ENCODE data around the gene PIAS4.
A peak's percentile ranks its signal among the peaks of the same experiment; 100 is the strongest.
"Not testable (repeated sequence)": the region's sequence is repeated elsewhere in the genome, so short reads cannot be mapped to it uniquely, and the experiment has no call there.

The PIAS4 gene

GRCh38 chr19:3998667-3999412, 8.7 kb upstream of the PIAS4 start:
- not testable (repeated sequence) for H3K4me1 ChIP-seq (ENCODE audit: control insufficient read depth in 5 of 5, insufficient read depth in 5 of 5, low read length in 5 of 5); H3K36me3 ChIP-seq (ENCODE audit: control insufficient read depth in 5 of 5, insufficient read depth in 5 of 5, low read length in 5 of 5); H3K27ac ChIP-seq (ENCODE audit: low read depth, low read length); H3K9ac ChIP-seq (ENCODE audit: low read length in 5 of 5); H3K27me3 ChIP-seq (ENCODE audit: control insufficient read depth in 5 of 5, insufficient read depth in 4 of 5, low read length in 5 of 5); H3K4me3 ChIP-seq (ENCODE audit: low read depth in 1 of 5, low read length in 5 of 5); H3K9me3 ChIP-seq (ENCODE audit: control insufficient read depth in 5 of 5, low read length in 5 of 5)

GRCh38 chr19:4000798-4001197, 6.7 kb upstream of the PIAS4 start:
- H3K27me3 ChIP-seq (ENCODE audit: control insufficient read depth in 5 of 5, insufficient read depth in 4 of 5, low read length in 5 of 5); H3K27ac ChIP-seq (ENCODE audit: low read depth, low read length); H3K4me3 ChIP-seq (ENCODE audit: low read depth in 1 of 5, low read length in 5 of 5); H3K4me1 ChIP-seq (ENCODE audit: control insufficient read depth in 5 of 5, insufficient read depth in 5 of 5, low read length in 5 of 5); H3K36me3 ChIP-seq (ENCODE audit: control insufficient read depth in 5 of 5, insufficient read depth in 5 of 5, low read length in 5 of 5); H3K9me3 ChIP-seq (ENCODE audit: control insufficient read depth in 5 of 5, low read length in 5 of 5); H3K9ac ChIP-seq (ENCODE audit: low read length in 5 of 5): not testable (repeated sequence)

- H3K36me3 ChIP-seq (ENCODE audit: control insufficient read depth in 5 of 5, insufficient read depth in 5 of 5, low read length in 5 of 5); H3K4me3 ChIP-seq (ENCODE audit: low read depth in 1 of 5, low read length in 5 of 5); H3K27me3 ChIP-seq (ENCODE audit: control insufficient read depth in 5 of 5, insufficient read depth in 4 of 5, low read length in 5 of 5); H3K9ac ChIP-seq (ENCODE audit: low read length in 5 of 5); H3K27ac ChIP-seq (ENCODE audit: low read depth, low read length); H3K9me3 ChIP-seq (ENCODE audit: control insufficient read depth in 5 of 5, low read length in 5 of 5): not testable (repeated sequence)
- peaks cover 3 to 37% (median 34%) of the 10 kb centered on the region in 5 donors for H3K4me1 ChIP-seq (ENCODE audit: control insufficient read depth in 5 of 5, insufficient read depth in 5 of 5, low read length in 5 of 5)
Observed at GRCh38 chr19:4005436-4005835, 2.1 kb upstream of the PIAS4 start.

- peak overlapping the region; percentile 37 for H3K27ac ChIP-seq (ENCODE audit: low read depth, low read length)
Observed at GRCh38 chr19:4007836-4008539, 452 bp downstream of the PIAS4 start.

GRCh38 chr19:4009990-4010807, 2.7 kb downstream of the PIAS4 start:
- peaks cover 0 to 33% (median 26%) of the 10 kb centered on the region in 5 donors for H3K36me3 ChIP-seq (ENCODE audit: control insufficient read depth in 5 of 5, insufficient read depth in 5 of 5, low read length in 5 of 5)
- peaks cover 6 to 63% (median 54%) of the 10 kb centered on the region in 5 donors for H3K4me1 ChIP-seq (ENCODE audit: control insufficient read depth in 5 of 5, insufficient read depth in 5 of 5, low read length in 5 of 5)
- no peak overlapping the region for H3K4me3 ChIP-seq (ENCODE audit: low read depth in 1 of 5, low read length in 5 of 5)
- H3K27me3 ChIP-seq (ENCODE audit: control insufficient read depth in 5 of 5, insufficient read depth in 4 of 5, low read length in 5 of 5), result no peaks in the 10 kb centered on the region
- H3K9me3 ChIP-seq (ENCODE audit: control insufficient read depth in 5 of 5, low read length in 5 of 5), result no peaks in the 10 kb centered on the region
- peak overlapping the region in 3 of 5 donors; percentile 16 to 86 (median 29) for H3K9ac ChIP-seq (ENCODE audit: low read length in 5 of 5)
- H3K27ac ChIP-seq (ENCODE audit: low read depth, low read length), result no peak overlapping the region

More at GRCh38 chr19:4007836-4008539, 452 bp downstream of the PIAS4 start:
- peak overlapping the region; percentile 68 to 86 (median 77) for H3K9ac ChIP-seq (ENCODE audit: low read length in 5 of 5)
- H3K27me3 ChIP-seq (ENCODE audit: control insufficient read depth in 5 of 5, insufficient read depth in 4 of 5, low read length in 5 of 5), result no peaks in the 10 kb centered on the region
- H3K4me1 ChIP-seq (ENCODE audit: control insufficient read depth in 5 of 5, insufficient read depth in 5 of 5, low read length in 5 of 5), result peaks cover 6 to 48% (median 43%) of the 10 kb centered on the region in 5 donors
- H3K9me3 ChIP-seq (ENCODE audit: control insufficient read depth in 5 of 5, low read length in 5 of 5), result no peaks in the 10 kb centered on the region
- peak overlapping the region; percentile 67 to 89 (median 81) for H3K4me3 ChIP-seq (ENCODE audit: low read depth in 1 of 5, low read length in 5 of 5)
- peaks cover 0 to 15% (median 11%) of the 10 kb centered on the region in 5 donors for H3K36me3 ChIP-seq (ENCODE audit: control insufficient read depth in 5 of 5, insufficient read depth in 5 of 5, low read length in 5 of 5)

GRCh38 chr19:4010808-4011110, 3.2 kb downstream of the PIAS4 start:
- peaks cover 0 to 34% (median 26%) of the 10 kb centered on the region in 5 donors for H3K36me3 ChIP-seq (ENCODE audit: control insufficient read depth in 5 of 5, insufficient read depth in 5 of 5, low read length in 5 of 5)
- H3K9ac ChIP-seq (ENCODE audit: low read length in 5 of 5), result peak overlapping the region in 1 of 5 donors; percentile 86
- H3K27me3 ChIP-seq (ENCODE audit: control insufficient read depth in 5 of 5, insufficient read depth in 4 of 5, low read length in 5 of 5), result no peaks in the 10 kb centered on the region
- H3K4me1 ChIP-seq (ENCODE audit: control insufficient read depth in 5 of 5, insufficient read depth in 5 of 5, low read length in 5 of 5), result peaks cover 6 to 68% (median 60%) of the 10 kb centered on the region in 5 donors
- no peaks in the 10 kb centered on the region for H3K9me3 ChIP-seq (ENCODE audit: control insufficient read depth in 5 of 5, low read length in 5 of 5)
- H3K27ac ChIP-seq (ENCODE audit: low read depth, low read length), result no peak overlapping the region
- H3K4me3 ChIP-seq (ENCODE audit: low read depth in 1 of 5, low read length in 5 of 5), result no peak overlapping the region

- H3K36me3 ChIP-seq (ENCODE audit: control insufficient read depth in 5 of 5, insufficient read depth in 5 of 5, low read length in 5 of 5), result peaks cover 0 to 40% (median 28%) of the 10 kb centered on the region in 5 donors
- H3K27me3 ChIP-seq (ENCODE audit: control insufficient read depth in 5 of 5, insufficient read depth in 4 of 5, low read length in 5 of 5); H3K9me3 ChIP-seq (ENCODE audit: control insufficient read depth in 5 of 5, low read length in 5 of 5); H3K9ac ChIP-seq (ENCODE audit: low read length in 5 of 5); H3K27ac ChIP-seq (ENCODE audit: low read depth, low read length); H3K4me3 ChIP-seq (ENCODE audit: low read depth in 1 of 5, low read length in 5 of 5): not testable (repeated sequence)
- H3K4me1 ChIP-seq (ENCODE audit: control insufficient read depth in 5 of 5, insufficient read depth in 5 of 5, low read length in 5 of 5), result peaks cover 6 to 73% (median 65%) of the 10 kb centered on the region in 5 donors
Observed at GRCh38 chr19:4011430-4011829, 3.9 kb downstream of the PIAS4 start.

GRCh38 chr19:4012092-4012974, 4.8 kb downstream of the PIAS4 start:
- Histone ChIP-seq H3K27ac (ENCODE audit: low read depth, low read length) (no peak overlapping the region), H3K36me3 (ENCODE audit: control insufficient read depth in 5 of 5, insufficient read depth in 5 of 5, low read length in 5 of 5) (peaks cover 0 to 45% (median 37%) of the 10 kb centered on the region in 5 donors), H3K27me3 (ENCODE audit: control insufficient read depth in 5 of 5, insufficient read depth in 4 of 5, low read length in 5 of 5) (no peaks in the 10 kb centered on the region), H3K4me1 (ENCODE audit: control insufficient read depth in 5 of 5, insufficient read depth in 5 of 5, low read length in 5 of 5) (peaks cover 6 to 66% (median 60%) of the 10 kb centered on the region in 5 donors), H3K9me3 (ENCODE audit: control insufficient read depth in 5 of 5, low read length in 5 of 5) (no peaks in the 10 kb centered on the region), H3K4me3 (ENCODE audit: low read depth in 1 of 5, low read length in 5 of 5) (no peak overlapping the region), H3K9ac (ENCODE audit: low read length in 5 of 5) (no peak overlapping the region)

- Histone ChIP-seq H3K9ac (ENCODE audit: low read length in 5 of 5) (no peak overlapping the region), H3K4me3 (ENCODE audit: low read depth in 1 of 5, low read length in 5 of 5) (no peak overlapping the region), H3K27ac (ENCODE audit: low read depth, low read length) (no peak overlapping the region), H3K36me3 (ENCODE audit: control insufficient read depth in 5 of 5, insufficient read depth in 5 of 5, low read length in 5 of 5) (peaks cover 0 to 48% (median 37%) of the 10 kb centered on the region in 5 donors), H3K4me1 (ENCODE audit: control insufficient read depth in 5 of 5, insufficient read depth in 5 of 5, low read length in 5 of 5) (peaks cover 6 to 63% (median 59%) of the 10 kb centered on the region in 5 donors), H3K27me3 (ENCODE audit: control insufficient read depth in 5 of 5, insufficient read depth in 4 of 5, low read length in 5 of 5) (no peaks in the 10 kb centered on the region), H3K9me3 (ENCODE audit: control insufficient read depth in 5 of 5, low read length in 5 of 5) (no peaks in the 10 kb centered on the region)
Observed at GRCh38 chr19:4012975-4013634, 5.6 kb downstream of the PIAS4 start.
